ENCODE measurements around the gene FTO. TPM values are rescaled to one million over a fixed set of nuclear protein-coding genes. Genes with fewer than 3 reads are reported as not detected.

Gene FTO
- total RNA-seq, 1 experiment from 2014 or later, result 78.3 TPM

GRCh38 chr16:53908731-53909130 is 204.8 kb downstream of the FTO start:
- no peaks in the 10 kb centered on the region for H3K27me3 ChIP-seq (replicated peaks; ENCODE audit: control insufficient read depth, insufficient read depth, low read length)
- Mint-ChIP-seq H3K4me3 (ENCODE audit: unreplicated experiment) (no peak overlapping the region), H3K27me3 (ENCODE audit: insufficient read depth, unreplicated experiment) (no peaks in the 10 kb centered on the region), H3K27ac (ENCODE audit: unreplicated experiment) (no peak overlapping the region), H3K4me1 (ENCODE audit: low read depth, unreplicated experiment) (peaks cover 30% of the 10 kb centered on the region), H3K36me3 (ENCODE audit: insufficient read depth, unreplicated experiment) (no peaks in the 10 kb centered on the region), H3K9me3 (ENCODE audit: unreplicated experiment) (no peaks in the 10 kb centered on the region)
- DNase-seq, result no peak
- peaks cover 43% of the 10 kb centered on the region for H3K4me1 ChIP-seq
- H3K4me3 ChIP-seq (ENCODE audit: low read depth, low read length), result no peak overlapping the region
- intact Hi-C loops (cut with micrococcal nuclease; ENCODE audit: unreplicated experiment), result no loop called here
- POLR2A ChIA-PET, result no interaction called here
- TF ChIP-seq, protein P1, sequence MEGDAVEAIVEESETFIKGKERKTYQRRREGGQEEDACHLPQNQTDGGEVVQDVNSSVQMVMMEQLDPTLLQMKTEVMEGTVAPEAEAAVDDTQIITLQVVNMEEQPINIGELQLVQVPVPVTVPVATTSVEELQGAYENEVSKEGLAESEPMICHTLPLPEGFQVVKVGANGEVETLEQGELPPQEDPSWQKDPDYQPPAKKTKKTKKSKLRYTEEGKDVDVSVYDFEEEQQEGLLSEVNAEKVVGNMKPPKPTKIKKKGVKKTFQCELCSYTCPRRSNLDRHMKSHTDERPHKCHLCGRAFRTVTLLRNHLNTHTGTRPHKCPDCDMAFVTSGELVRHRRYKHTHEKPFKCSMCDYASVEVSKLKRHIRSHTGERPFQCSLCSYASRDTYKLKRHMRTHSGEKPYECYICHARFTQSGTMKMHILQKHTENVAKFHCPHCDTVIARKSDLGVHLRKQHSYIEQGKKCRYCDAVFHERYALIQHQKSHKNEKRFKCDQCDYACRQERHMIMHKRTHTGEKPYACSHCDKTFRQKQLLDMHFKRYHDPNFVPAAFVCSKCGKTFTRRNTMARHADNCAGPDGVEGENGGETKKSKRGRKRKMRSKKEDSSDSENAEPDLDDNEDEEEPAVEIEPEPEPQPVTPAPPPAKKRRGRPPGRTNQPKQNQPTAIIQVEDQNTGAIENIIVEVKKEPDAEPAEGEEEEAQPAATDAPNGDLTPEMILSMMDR (IDR thresholded peaks at IDR 0.05; ENCODE audit: insufficient read depth in 1 of 2, low read depth in 1 of 2, low read length in 1 of 2, severe bottlenecking in 1 of 2, unreplicated experiment in 1 of 2), result no peak
- no peaks in the 10 kb centered on the region for H3K36me3 ChIP-seq (ENCODE audit: control insufficient read depth, insufficient read depth, low read length)
- CTCF ChIA-PET, result no interaction called here
- no TSS peak for BruUV-seq (replicated peaks)
- H3K9me3 ChIP-seq, result no peaks in the 10 kb centered on the region

- ChIA-PET CTCF (no interaction called here), POLR2A (no interaction called here)
- Mint-ChIP-seq H3K4me1 (ENCODE audit: low read depth, unreplicated experiment) (peaks cover 16% of the 10 kb centered on the region), H3K4me3 (ENCODE audit: unreplicated experiment) (no peak overlapping the region), H3K36me3 (ENCODE audit: insufficient read depth, unreplicated experiment) (no peaks in the 10 kb centered on the region), H3K27ac (ENCODE audit: unreplicated experiment) (no peak overlapping the region), H3K9me3 (ENCODE audit: unreplicated experiment) (no peaks in the 10 kb centered on the region), H3K27me3 (ENCODE audit: insufficient read depth, unreplicated experiment) (no peaks in the 10 kb centered on the region)
- BruUV-seq (replicated peaks), result no TSS peak
- Histone ChIP-seq H3K27me3 (replicated peaks; ENCODE audit: control insufficient read depth, insufficient read depth, low read length) (no peaks in the 10 kb centered on the region), H3K9me3 (no peaks in the 10 kb centered on the region), H3K36me3 (ENCODE audit: control insufficient read depth, insufficient read depth, low read length) (no peaks in the 10 kb centered on the region), H3K4me1 (peaks cover 49% of the 10 kb centered on the region), H3K4me3 (ENCODE audit: low read depth, low read length) (no peak overlapping the region)
- intact Hi-C loops (cut with micrococcal nuclease; ENCODE audit: unreplicated experiment), result no loop called here
- TF ChIP-seq, protein P1 (IDR thresholded peaks at IDR 0.05; ENCODE audit: insufficient read depth in 1 of 2, low read depth in 1 of 2, low read length in 1 of 2, severe bottlenecking in 1 of 2, unreplicated experiment in 1 of 2), result no peak
- no peak for DNase-seq
These were observed 207.0 kb downstream of the FTO start for GRCh38 chr16:53910990-53911389.

GRCh38 chr16:53911513-53911912 is 207.6 kb downstream of the FTO start:
- peak overlapping the region; percentile 5 for H3K27ac Mint-ChIP-seq (ENCODE audit: unreplicated experiment)
- no peak overlapping the region for H3K4me3 Mint-ChIP-seq (ENCODE audit: unreplicated experiment)
- Histone ChIP-seq H3K4me1 (peaks cover 49% of the 10 kb centered on the region), H3K4me3 (ENCODE audit: low read depth, low read length) (no peak overlapping the region), H3K9me3 (no peaks in the 10 kb centered on the region), H3K27me3 (replicated peaks; ENCODE audit: control insufficient read depth, insufficient read depth, low read length) (no peaks in the 10 kb centered on the region), H3K36me3 (ENCODE audit: control insufficient read depth, insufficient read depth, low read length) (no peaks in the 10 kb centered on the region)
- DNase-seq, result no peak
- H3K36me3 Mint-ChIP-seq (ENCODE audit: insufficient read depth, unreplicated experiment), result no peaks in the 10 kb centered on the region
- H3K9me3 Mint-ChIP-seq (ENCODE audit: unreplicated experiment), result no peaks in the 10 kb centered on the region
- no TSS peak for BruUV-seq (replicated peaks)
- ChIA-PET CTCF (no interaction called here), POLR2A (no interaction called here)
- no peaks in the 10 kb centered on the region for H3K27me3 Mint-ChIP-seq (ENCODE audit: insufficient read depth, unreplicated experiment)
- intact Hi-C loops (cut with micrococcal nuclease; ENCODE audit: unreplicated experiment), result no loop called here
- H3K4me1 Mint-ChIP-seq (ENCODE audit: low read depth, unreplicated experiment), result peaks cover 16% of the 10 kb centered on the region
- TF ChIP-seq, protein P1 (IDR thresholded peaks at IDR 0.05; ENCODE audit: insufficient read depth in 1 of 2, low read depth in 1 of 2, low read length in 1 of 2, severe bottlenecking in 1 of 2, unreplicated experiment in 1 of 2), result no peak
